Activated naive CD4-positive, alpha-beta T cell (primary cell): ENCODE results near the gene CACNA1S.
A peak's percentile ranks its signal among the peaks of the same experiment; 100 is the strongest.

Experiments
- DNase-seq, 4 experiments: peaks; one replicate each; lab custom pipeline; 2025; lab: John Stamatoyannopoulos, UW

CACNA1S gene

GRCh38 chr1:201093561-201093960, 18.7 kb downstream of the CACNA1S start:
- DNase-seq = no peak

DNA sequence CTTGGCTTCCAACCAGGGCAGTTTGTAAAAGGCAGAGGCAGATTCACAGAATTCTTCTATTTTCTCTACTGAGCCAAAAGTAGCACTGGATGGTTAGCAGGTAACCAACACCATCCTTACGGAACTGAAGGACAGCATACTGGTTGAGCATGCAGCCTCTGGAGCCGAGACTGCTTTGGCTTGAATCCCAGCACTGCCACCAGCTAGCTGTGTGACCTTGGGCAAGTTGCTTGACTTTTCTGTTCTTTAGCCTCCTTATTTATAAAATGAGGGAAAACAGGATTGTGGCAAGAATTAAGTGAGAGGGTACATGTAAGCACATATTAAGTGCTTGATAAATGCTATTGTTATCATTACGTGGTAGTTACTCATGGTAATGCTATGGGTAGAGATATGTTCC, 19.5 kb downstream of the CACNA1S start:
- no peak for DNase-seq

GRCh38 chr1:201091256-201091655, 21.0 kb downstream of the CACNA1S start:
- no peak for DNase-seq

- no peak for DNase-seq
These were observed 21.7 kb downstream of the CACNA1S start for GRCh38 chr1:201090541-201090940.

- no peak for DNase-seq
These were observed 22.6 kb downstream of the CACNA1S start for GRCh38 chr1:201089596-201089995.

DNA sequence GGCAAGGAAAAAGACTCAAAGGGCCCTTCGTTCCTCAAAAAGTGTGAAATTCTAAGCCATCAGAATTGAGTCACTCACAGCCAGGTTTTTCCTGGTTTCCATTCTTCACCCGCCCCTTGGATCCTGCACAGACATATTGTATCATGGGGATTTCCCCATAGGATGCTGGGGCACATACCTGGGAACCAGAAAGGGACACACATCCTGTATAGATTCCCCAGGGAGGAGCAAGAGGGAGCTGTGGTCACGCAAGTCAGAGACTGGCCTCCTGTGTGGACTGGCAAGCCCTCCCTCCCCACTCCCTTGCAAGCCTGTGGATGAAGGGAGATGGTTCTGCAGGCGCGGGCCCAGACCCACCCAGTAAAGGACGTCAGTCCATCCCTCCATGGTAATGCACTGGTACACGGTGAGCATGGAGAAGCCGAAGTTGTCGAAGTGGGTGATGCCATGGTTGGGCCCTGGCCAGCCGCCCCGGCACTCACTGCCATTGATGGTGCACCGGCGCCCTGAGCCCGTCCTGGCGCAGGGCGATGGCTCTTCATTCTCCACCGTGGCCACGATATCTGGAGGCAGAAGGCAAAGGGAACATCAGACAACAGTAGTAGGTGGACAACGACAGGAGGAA, 23.2 kb downstream of the CACNA1S start:
- no peak for DNase-seq

- DNase-seq = no peak
These were observed 23.8 kb downstream of the CACNA1S start for GRCh38 chr1:201088395-201088794.

DNA sequence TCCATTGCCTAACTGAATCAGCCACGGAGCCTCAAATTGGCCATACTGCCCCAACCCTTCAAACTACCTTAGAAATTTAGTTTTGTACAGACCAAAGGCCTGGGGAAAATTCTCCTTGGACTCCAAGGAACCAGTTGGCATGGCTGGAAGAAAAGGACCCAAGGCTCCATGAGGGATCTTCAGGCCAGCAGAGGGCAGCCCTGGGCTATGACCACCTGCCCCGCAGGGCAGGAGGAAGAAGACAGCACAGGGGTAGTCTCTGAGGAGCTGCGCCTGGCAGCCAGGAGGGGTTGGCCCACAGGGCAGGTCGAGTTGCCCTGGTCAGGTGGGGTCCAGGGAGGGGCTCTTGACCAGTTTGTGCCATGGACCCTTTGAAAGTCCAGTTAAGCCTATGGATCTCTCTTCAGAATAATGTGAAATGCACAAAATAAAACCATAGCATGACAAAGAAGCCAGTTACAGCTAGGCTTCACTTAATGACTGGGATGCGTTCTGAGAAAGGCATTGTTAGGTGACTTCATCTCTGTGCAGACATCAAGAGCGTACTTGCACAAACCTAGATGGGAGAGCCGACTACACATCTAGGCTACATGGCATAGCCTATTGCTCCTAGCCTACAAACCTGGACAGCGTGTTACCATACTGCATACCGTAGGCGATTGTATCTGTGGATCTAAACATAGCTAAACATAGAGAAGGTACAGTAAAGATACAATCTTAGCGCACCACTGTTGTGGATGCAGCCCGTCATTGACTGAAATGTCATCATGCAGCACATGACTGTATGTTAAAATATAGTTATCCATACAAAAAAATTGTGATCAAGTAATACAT, 26.1 kb downstream of the CACNA1S start:
- DNase-seq = peak in 2 of 4 experiments; percentile 2 to 30

- DNase-seq = no peak
These were observed 27.9 kb downstream of the CACNA1S start for GRCh38 chr1:201084295-201084694.

- no peak for DNase-seq
These were observed 28.5 kb downstream of the CACNA1S start for GRCh38 chr1:201083741-201084140.

GRCh38 chr1:201080135-201080534, 32.1 kb downstream of the CACNA1S start:
- DNase-seq = no peak

GRCh38 chr1:201077736-201078135, 34.5 kb downstream of the CACNA1S start:
- DNase-seq = no peak

DNA sequence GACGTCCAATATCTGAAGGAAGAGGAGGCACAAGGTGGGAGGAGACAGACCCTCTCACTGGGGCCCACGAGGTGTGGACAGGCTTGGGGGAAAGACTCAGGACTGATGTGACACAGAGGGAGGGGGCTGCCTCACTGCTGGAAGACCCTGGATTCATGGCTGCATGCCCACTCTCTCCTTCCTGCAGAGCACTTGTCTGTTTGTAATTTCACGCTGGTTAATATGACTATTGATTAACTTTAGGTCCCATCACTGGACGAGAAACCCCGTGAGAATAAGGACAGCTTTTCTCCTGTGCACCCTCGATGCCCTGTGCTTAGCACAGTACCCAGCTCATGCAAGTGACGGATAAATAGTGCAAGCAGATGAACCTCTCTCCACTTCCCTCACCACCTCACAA, 35.1 kb downstream of the CACNA1S start:
- no peak for DNase-seq

DNA sequence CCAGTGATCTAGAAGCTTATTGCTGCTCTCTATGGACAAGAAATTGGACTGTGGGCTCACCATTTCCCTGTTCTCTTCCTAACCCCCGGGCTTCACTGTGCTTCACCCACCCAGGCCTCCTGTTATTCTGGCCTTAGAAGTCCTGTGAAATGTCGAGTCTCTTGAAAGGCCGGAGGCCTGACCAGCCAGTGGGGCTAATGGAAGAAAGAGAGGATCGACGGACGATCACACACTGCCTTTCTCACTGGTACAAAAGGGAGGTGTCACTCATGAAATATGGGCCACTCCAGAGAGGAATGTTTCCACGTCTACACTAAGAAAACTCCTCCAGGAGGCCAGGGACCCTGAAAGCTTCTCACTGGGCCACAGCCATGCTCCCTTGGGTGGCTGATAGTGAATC, 36.1 kb downstream of the CACNA1S start:
- DNase-seq = no peak

DNA sequence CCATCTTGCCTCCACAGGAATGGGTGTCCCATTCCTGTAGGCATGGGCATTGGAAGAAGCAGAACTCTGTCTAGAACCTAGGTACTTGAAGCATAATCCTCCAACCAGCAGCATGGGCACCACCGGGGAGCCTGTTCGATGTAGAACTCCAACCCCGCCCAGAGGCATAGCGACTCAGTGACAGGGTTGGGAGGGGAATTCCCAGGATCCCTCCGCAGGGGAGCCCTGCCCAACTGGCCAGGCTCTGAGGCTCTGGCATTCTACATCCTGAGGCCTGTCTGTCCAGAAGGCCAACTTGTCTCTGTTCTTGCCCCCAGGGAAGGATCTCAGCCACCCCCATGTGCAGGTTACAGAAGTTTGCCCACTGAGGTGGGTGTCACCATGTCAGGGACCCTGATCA, 38.2 kb downstream of the CACNA1S start:
- no peak for DNase-seq

DNA sequence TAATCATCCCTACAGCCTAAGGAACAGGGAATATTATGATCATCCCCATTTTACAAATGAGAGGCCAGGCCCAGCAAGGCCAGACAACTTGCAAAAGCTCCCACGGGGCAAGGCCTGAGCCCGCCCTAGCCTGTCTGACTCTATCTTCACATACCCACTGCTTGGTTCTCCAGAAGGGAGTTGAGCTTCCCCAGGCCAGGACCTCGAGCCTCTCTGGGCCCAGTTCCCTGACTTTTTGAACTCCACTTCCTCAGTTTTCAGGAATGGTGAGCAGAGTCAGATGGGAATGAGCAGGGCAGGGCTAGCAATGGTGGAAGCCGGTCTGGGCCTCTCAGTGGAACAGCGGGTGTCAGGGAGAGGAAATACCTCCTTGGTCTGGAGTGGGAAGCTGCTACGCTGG, 39.3 kb downstream of the CACNA1S start:
- DNase-seq = no peak

GRCh38 chr1:201072149-201072548, 40.1 kb downstream of the CACNA1S start:
- DNase-seq = no peak

DNA sequence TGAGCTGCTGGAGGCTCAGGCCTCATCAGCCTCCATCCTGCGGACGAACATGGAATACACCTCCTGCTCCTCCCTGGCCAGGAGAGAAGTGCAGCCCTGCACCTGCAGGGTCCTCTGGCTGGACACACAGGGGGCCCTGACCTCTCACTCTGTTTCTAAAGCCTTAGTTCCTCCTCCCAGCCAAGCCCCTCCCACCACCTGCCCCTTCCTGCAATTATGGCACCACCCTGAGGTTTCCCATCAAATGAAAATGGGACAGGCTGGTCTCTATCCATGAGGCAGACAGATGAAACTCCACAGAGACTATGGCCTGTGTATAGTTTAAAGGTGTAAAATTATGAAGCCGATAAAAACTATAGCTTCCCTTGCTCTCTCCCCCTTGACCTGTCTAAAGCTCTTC, 42.6 kb downstream of the CACNA1S start:
- DNase-seq = no peak

GRCh38 chr1:201068976-201069375, 43.2 kb downstream of the CACNA1S start:
- DNase-seq = no peak

DNA sequence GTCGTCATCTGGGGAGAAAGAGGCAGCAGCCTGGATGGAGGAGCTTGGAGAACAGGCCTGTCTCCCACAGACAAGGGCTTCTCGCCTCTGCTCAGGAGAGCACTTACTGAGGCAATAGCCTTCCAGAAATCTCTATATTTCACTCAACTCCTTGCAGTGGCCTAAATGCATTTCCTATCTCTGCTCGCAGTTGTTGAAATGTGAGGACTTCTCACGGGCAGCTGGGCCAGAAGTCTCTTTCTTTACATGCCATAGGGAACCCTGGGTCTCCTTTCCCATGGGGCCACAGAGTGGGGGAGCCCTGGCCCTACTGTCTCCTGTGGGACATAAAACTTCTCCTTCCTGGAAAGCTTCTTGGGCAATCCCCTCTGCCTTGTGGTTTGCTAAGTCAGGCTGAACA, 45.2 kb downstream of the CACNA1S start:
- DNase-seq = no peak

GRCh38 chr1:201065686-201066085, 46.5 kb downstream of the CACNA1S start:
- no peak for DNase-seq

- DNase-seq = no peak
These were observed 47.4 kb downstream of the CACNA1S start for GRCh38 chr1:201064806-201065205.

- no peak for DNase-seq
These were observed 49.1 kb downstream of the CACNA1S start for GRCh38 chr1:201063145-201063544.
